ENCODE data around the gene TFB1M.
"Not testable (repeated sequence)": the region's sequence is repeated elsewhere in the genome, so short reads cannot be mapped to it uniquely, and the experiment has no call there.

- not testable (repeated sequence) for TF ChIP-seq YY1 (IDR thresholded peaks at IDR 0.05; ENCODE audit: insufficient read depth, insufficient read length); SUZ12 (IDR thresholded peaks at IDR 0.05; ENCODE audit: extremely low read depth, insufficient read depth, insufficient read length); ZNF274 (IDR thresholded peaks at IDR 0.05; ENCODE audit: low read depth, low read length)
These were observed 19.8 kb upstream of the TFB1M start for GRCh38 chr6:155334073-155334472.
